Embryonic facial prominence (tissue), 1 donor: ENCODE data around the gene SEPTIN5.
"Not testable (repeated sequence)": the region's sequence is repeated elsewhere in the genome, so short reads cannot be mapped to it uniquely, and the experiment has no call there.

ENCODE experiments used
- DNase-seq: peaks from one replicate; pipeline ENCODE4 v3.0.0-alpha.2; 2016; ENCODE audit errors: extremely low spot score

Gene SEPTIN5

DNA sequence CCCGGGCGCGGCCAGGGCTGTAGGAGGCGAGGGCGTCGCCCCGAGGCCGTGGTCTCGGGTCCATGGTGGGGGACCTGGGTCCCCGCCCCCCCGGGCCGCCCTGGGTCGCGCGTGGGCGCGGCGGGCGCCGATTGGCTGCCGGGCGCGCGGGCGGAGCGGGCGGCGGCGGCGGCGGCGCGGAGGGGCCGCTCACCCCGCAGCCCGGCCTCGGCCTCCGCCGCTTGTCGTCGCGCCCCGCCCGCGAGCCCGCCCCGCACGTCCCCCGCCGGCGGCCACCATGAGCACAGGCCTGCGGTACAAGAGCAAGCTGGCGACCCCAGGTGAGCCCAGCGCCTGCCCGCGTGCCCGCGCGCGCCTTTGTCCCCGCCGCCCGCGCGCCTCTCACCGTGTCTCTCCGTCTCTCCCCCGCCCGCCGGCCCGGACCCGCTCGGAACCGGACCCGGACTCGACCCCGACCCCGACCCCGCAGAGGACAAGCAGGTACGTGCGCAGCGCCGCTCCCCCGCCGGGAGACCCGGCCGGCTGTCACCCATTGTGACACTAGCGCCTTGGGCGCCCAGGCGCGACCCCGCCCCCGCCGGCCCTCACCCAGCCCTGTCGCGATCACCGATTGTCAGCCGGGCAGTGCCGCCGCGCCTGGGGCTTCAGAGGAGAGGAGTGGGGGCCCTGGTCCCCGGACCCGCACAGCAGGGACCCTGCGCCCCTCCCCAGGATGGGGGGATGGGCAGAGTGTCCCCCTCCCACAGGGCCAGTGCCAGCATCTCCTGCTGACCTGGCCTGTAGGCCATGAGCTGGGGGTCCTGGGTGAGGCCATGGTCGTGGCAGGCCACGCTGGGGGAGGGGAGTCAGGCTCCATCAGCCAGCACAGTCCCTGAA lies at the start of gene SEPTIN5:
Gene SEPTIN5, plus strand, starts transcription at position 192 of the 876 bp plus-strand sequence. Its CDS starts 86 bp downstream, at position 278.
- no peak for DNase-seq

DNA sequence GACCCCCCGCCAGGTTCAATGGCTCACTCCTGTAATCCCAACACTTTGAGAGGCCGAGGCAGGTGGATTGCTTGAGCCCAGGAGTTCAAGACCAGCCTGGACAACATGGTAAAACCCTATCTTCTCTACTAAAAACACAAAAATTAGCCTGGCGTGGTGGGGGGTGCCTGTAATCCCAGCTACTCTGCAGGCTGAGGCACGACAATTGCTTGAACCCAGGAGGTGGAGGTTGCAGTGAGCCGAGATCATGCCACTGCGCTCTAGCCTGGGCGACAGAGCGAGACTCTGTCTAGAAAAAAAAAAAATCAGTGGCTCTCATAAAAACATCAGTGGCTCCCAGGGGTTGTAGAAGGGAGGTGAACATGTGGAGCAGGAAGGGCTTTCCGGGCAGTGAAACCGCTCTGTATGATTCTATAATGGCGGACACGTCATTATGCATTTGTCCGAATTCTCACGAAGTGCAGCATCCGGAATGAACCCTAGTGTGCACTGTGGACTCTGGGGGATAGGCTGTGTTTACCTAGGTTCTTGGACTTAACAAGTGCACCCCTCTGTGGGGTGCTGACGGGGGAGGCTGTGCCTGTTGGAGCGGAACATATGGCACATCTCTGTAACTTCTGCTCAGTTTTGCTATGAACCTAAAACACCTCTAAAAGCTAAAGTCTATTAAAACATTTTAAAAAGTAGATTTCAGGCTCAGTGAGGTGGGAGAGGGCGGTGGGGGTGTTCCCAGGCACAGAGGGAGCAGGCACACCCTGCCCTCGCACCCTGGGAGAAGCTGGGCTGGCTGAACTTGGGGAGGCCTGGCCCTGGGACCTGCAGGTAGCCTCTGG lies 49.1 kb upstream of the SEPTIN5 start:
- DNase-seq: no peak

DNA sequence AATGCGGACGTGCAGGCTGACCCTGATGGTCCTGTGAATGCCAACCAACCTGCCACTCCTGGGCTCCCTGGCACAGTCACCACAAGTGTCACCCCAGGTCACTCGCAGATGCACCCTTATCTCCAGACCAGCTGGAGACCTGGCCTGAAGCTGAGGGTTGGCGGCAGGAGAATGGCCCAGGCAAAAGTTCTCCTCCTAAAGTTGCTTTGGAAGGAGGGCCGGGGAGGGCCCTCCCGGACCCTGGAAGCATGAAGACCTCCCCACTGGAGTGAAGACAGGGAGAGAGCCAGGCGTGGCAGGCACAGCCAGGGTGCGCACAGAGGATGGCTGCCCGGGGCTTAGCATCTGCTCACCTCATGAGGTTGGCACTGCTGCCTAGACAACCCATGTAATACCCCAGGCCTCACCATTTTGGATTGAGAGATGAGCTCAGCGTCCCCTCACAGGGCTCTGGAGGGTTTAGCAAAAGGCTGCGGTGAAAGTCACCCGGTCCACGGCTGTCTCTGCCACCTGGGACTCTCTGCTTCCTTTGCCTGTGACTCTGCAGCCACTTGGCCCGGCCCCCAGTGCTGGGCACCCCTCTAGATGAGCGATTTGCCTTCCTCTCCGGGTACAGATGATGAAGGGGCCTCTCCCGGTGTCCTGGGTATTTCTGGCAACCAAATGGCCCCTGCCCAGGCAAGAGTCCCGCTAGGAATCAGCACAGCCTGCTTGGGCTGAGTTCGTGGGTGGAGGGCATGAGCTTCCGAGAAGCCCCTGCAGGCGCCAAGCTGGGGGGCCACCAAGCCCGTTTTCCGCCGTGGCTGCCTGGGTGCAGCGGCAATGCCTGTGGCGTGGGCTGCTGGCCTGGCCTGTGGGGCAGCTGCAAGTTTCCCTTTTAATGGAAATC lies 48.3 kb upstream of the SEPTIN5 start:
- no peak for DNase-seq

DNA sequence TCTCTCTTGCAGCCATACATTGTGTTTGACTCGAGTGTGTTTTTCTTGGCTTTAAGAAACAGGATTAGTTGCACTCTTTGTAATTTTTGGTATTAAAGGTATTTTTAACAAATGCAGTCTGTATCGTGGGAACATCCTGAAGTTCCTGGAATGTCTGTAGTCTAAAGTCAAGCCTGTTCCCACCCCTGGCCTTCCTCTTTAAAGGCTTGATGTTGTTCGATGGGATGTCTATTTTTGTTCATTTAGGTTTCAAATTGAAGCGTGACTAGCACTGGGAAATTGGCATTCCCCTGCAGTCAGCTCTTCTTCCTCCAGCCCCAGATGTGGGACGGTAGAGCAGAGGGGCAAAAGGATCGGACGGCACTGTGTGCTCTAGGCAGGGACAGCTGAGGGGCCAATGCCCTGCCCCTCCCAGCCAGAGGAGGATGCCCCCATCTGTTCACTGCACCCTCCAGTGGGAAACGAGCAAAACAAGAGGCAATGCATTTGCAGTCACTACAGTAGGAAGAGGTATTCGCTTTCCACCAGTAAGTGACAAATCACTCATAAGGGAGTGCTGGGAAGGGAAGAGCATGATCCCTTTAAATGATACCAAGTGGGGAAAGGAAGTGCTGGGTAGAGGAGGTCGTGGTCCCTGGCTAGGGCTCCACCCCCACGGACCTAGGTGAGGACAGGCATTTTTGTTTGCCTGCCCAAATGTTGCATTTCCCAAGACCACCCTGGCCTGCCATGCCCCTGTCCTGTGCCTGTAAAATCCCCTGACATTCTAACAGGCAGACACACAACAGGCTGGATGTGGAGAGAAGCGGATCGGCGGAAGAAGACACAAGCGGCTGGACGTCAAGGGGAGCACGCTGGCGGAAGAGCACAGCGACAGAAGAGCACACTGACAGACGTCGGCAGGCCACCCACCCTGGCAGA lies 47.4 kb upstream of the SEPTIN5 start:
- no peak for DNase-seq

DNA sequence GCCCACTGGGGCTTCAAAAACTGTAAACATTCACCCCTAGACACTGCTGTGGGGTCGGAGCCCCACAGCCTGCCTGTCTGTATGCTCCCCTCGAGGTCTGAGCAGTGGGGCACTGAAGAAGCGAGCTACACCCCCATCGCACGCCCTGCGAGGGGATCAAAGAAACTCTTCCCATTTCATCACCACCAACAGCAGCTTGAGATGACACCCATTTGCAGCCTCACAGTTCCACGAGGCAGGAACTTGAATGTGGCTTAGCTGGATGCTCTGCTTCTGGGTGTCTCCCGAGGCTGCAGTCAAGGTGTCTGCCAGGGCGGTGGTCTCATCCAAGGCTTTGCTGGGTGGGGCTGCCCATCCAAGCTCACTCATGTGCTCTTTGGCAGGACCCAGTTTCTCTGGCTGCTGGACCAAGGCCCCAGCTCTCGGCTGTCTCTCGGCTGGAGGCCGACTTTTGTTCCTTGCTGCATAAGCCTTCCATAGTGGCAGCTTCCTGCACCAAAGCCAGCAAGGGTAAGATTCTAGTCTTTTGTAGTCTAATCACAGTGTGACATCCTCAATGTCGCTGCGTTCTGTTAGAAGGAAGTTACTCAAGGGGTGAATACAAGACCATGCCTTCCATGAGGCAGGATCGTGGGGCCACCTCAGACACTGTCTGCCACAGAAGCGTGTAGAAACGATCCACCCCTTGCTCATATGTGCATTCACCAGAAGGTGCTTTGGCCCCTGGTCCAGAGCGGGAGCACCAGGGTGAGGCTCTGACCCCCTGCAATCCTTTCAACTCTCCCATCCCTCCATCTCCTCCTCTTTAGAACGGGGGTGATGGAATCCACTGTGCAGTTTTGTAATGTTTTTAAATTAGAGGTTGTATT lies 46.2 kb upstream of the SEPTIN5 start:
- no peak for DNase-seq

DNA sequence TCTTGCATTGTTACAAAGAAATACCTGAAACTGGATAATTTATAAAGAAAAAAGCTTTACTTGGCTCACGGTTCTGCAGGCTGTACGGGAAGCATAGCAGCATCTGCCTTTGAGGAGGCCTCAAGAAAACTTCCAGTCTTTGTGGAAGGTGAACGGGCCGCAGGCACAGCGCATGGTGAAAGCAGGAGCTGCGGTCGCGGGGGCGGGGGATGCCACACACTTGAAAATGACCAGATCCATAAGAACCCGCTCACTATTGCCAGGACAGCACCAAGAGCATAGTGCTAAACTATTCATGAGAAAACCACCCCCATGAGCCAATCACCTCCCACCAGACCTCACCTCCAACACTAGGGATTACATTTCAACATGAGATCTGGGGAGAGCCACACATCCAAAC lies 45.6 kb upstream of the SEPTIN5 start:
- no peak for DNase-seq

DNA sequence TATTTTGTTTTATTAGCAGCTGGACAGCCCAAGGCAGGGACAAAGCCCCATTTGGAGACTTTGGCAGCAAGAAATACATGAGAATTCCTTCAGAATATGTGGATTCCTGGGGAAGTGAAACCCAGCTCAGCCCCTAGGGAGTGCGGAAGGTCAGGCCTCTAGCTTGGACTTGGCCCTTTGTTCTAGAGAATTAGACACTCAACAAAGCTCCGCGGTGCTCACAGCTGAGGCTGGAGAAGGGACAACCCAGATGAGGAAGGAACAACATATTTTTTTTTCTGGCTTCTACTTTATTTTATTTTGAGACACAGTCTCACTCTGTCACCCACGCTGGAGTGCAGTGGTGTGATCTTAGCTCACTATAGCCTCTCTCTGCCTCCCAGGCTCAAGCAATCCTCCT lies 44.7 kb upstream of the SEPTIN5 start:
- DNase-seq: no peak

DNA sequence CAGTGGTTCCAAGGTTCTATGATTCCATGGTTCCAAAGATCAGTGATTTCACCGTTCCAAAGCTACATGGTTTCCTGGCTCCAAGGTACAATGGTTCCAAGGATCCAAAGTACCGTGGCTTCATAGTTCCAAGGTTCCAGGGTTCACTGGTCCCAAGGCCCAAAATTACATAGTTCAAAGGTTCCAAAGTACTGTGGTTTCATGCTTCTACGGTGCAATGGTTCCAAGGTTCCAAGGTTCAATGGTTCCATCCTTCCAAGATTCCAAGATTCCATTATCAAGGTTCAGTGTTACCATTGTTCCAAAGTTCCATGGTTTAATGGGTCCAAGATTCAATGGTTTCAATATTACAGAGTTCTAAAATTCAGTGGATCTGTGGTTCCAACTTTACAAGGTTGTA lies 43.0 kb upstream of the SEPTIN5 start:
- DNase-seq: no peak

DNA sequence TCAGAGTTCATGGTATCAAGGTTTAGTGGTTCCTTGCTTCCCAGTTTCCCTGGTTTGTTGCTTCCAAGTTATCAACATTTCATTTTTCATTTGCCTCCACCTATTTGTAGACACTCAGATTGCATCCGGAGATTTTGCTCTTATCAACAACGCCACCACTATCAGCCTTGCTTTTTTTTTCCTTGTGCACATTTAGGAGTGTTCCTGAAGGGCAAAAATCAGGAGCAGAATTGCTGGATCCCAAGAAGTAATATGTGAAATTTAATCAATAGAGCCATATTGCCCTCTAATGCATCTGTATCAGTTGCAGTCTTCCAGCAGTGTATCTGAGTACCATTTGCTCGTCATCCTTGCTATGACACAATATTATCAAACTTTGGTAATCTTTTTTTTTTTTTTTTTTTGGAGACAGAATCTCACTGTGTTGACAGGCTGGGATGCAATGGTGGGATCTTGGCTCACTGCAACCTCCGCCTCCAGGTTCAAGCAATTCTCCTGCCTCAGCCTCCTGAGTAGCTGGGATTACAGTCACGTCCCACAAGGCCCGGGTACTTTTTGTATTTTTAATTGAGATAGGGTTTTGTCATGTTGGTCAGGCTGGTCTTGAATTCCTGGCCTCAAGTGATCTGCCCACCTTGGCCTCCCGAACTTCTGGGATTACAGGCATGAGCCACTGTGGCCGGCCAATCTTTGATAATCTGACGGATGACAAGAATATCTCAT lies 42.1 kb upstream of the SEPTIN5 start:
- no peak for DNase-seq

DNA sequence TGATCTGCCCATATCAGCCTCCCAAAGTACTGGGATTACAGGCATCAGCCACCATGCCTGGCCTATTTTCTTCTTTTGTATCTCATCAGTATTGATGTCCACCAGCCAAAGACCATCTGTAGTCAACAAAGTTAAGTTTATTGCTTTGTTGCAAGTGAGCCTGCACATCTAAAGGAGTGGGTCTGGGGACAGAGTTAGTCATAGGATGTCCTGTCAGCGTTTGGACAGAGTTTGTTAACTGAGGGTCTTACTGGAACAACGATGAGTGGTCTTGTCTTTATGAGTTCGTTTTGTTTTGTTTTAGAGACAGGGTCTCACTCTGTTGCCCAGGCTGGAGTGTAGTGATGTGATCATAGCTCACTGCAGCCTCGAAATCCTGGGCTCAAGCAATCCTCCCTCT lies 40.6 kb upstream of the SEPTIN5 start:
- DNase-seq: no peak

DNA sequence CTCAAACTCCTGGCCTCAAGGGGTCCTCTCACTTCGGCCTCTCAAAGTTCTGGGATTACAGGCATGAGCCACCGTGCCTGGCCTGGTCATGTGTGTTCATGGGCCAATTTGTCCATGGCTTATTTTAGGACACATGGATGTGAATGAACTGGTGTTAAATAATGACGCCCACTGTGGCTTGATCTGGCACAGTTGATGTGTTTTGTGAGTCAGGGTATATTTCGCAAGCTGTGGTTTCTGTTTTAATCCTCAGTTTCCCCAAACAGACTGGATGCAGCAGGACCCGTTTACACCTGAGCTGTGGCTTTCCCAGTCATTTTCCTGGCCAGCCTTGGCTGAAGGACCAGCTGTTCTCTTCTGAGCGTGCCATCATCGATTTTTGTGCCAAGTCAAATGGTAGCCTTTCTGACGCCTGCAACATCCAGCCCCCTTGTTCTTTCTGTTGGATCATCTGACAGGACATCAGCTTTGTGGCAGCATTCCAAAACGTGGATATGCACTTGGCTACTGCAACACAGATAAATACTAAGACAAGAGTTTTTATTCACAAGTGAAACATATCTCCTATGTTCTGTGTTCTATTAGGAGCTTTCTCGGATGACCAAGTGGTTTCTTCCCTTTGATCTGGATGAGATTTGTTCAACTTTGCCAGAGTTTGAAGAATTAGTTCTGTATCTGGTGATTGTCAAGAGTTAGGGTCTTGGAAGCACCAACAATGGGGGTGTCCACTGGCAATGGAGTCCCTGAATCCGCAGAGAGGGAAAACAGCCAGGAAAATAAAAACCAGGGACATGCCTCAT lies 40.0 kb upstream of the SEPTIN5 start:
- no peak for DNase-seq

DNA sequence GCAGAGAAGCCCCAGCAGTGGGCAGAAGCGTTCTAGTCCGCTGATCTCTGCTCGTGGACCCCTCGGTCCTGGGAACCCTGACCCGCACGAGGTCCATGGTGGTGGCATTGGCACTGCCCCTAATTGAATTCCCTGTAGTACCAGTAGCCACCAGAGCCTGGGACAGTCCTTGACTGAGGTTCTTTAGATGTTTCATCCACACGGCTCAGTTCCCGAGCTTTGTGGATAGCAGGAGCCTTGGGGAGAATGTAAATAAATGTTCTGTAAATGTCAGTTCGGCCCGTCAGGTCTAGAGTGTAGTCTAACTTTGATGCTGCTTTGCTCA lies 39.4 kb upstream of the SEPTIN5 start:
- DNase-seq: no peak

DNA sequence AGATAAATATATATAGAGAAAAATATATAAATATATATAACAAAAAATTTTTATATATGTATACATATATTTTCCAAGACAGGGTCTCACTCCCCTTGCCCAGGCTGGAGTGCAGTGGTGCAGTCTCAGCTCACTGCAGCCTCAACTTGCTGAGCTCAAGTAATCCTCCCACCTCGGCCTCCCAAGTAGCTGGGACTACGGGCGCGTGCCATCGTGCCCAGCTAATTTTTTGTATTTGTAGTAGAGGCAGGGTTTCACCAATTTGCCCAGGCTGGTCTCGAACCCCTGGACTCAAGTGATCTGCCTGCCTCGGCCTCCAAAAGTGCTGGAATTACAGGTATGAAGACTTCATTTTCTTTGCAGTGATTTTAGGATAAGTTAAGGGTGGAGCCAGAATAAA lies 38.9 kb upstream of the SEPTIN5 start:
- no peak for DNase-seq

DNA sequence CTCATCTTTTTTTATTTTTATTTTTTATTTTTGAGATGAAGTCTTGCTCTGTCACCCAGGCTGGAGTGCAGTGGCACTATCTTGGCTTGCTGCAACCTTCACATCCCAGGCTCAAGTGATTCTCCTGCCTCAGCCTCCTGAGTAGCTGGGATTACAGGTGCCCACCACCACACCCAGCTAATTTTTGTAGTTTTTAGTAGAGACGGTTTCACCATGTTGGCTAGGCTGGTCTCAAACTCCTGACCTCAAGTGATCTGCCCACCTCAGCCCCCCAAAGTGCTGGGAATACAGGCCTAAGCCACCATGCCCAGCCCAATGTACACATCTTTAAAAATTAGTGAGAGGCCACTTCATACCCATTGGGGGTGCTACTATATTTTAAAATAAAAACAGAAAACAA lies 37.9 kb upstream of the SEPTIN5 start:
- DNase-seq: not testable (repeated sequence)

DNA sequence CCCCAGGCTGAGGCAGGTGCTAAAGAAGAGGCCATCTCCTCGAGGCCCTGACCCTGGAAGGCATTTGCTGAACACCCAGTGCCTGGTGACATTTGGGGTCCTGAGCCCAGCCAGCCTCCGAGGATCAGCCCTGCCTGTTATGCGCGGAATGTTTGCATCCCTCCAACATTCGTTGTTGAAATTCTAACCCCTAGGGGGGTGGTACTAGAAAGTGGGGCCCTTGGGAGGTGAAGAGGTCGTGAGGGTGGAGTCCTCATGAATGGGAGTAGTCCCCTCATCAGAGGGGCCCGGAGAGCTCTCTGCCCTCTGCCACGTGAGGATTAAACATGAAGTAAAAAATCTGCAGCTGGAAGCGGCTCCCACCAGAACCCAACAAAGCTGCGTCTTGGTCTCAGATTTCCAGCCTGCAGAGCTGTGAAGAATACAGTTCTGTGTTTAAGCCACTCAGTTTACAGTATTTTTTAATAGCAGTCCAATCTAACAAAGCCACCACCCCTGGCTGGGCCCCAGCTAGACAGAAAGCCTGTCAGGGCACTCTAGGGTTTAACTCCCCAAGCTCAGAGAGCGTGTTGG lies 35.3 kb upstream of the SEPTIN5 start:
- peak; percentile 43 for DNase-seq

DNA sequence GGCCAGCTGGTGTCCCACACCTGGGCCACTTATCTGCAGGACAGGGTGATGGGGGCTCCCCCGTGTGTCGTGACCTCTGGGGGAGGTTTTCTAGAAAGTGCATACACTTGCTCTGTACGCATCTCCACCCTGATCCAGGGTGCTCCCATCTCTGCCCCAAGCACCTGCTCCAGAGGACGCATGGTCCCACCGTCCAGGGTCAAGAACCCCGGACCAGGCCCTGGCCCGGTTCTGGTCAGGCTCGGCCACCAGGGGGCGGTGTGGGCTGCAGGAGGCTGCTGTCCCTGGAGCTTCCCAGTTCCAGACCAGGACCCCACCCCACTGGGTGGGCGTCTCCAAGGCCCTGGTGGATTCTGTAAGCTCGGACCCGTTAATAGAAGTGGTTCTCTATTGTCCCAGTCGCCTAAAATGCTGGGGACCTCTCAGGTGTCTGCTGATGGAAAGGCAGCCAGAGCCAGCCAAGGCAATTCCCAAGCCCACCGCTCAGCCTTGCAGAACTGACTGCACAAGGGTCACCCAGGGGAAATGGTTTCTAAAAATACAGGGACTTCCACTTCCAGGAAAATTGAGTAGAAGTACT lies 34.7 kb upstream of the SEPTIN5 start:
- DNase-seq: no peak

DNA sequence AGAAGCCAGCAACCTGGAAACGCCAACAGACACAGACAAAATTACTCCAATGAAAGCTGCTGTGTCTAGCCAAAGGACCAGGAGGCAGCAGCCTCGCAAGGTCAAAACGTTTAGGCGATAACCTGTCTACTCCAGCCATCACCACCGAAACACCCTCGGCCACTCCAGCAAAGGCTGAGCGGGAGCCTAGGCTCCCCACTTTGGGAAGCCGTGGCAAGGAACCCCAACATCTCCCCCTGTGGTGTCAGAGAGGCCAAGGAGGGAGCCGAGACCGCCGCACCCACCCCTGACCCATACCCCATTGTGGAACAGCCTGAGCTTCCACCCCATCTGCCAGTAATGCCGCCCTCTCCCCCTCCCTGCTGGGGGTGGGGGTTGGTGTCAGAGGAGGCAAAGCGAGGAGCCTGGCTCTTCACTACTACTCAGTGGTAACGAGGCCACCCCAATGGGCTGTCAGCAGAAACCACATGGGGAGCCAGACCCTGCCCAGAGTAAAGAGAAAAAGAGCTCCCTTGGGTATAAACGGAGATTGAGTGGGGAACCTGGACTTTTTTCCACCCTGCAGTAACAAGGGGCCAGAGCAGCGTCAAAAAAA lies 33.9 kb upstream of the SEPTIN5 start:
- DNase-seq: no peak
